Measurements from ENCODE around the gene PRKCB.

GRCh38 chr16:23842137-23842600 lies 6.4 kb downstream of the PRKCB start:
- TF ChIP-seq POLR2A (IDR thresholded peaks at IDR 0.05), result no peak
- no peak for TF ChIP-seq CTCF (IDR thresholded peaks at IDR 0.05)

Data from thyroid gland (tissue), 4 donors.